Endodermal cell (in vitro differentiated cells): ENCODE measurements around the gene MBOAT1. TPM values are rescaled to one million over a fixed set of nuclear protein-coding genes. Genes with fewer than 3 reads are reported as not detected.

Source experiments
- DNase-seq: peaks from one replicate; pipeline ENCODE4 v3.0.0-alpha.2; 2017
- H3K27ac ChIP-seq: 2 replicates; pipeline ENCODE4 v1.5.1; 2013; ENCODE audit warnings: mild to moderate bottlenecking, low read depth, low read length, moderate library complexity
- H3K27me3 ChIP-seq: 2 replicates; pipeline ENCODE4 v1.6.1; 2013; ENCODE audit warnings: mild to moderate bottlenecking, low read length, moderate library complexity; ENCODE audit not compliant: insufficient read depth, control insufficient read depth, poor library complexity, severe bottlenecking
- H3K36me3 ChIP-seq: 2 replicates; pipeline ENCODE4 v1.7.0; 2013; ENCODE audit warnings: mild to moderate bottlenecking, low read length, moderate library complexity; ENCODE audit not compliant: control insufficient read depth, insufficient read depth
- H3K4me1 ChIP-seq: one replicate; pipeline ENCODE4 v1.7.0; 2013; ENCODE audit warnings: low read length; ENCODE audit not compliant: control insufficient read depth, insufficient read depth
- H3K4me3 ChIP-seq: 2 replicates; pipeline ENCODE4 v1.5.1; 2013; ENCODE audit warnings: mild to moderate bottlenecking, low read length, moderate library complexity
- H3K9ac ChIP-seq: 2 replicates; pipeline ENCODE4 v1.6.1; 2013; ENCODE audit warnings: mild to moderate bottlenecking, low read length, moderate library complexity; ENCODE audit not compliant: poor library complexity, severe bottlenecking; ENCODE audit errors: extremely low read depth
- H3K9me3 ChIP-seq: 2 replicates; pipeline ENCODE4 v1.6.1; 2013; ENCODE audit warnings: mild to moderate bottlenecking, low read length, moderate library complexity; ENCODE audit not compliant: control insufficient read depth
- H3K27ac Mint-ChIP-seq: 2 replicates; pipeline ENCODE4 v1.8.0; 2020; ENCODE audit warnings: mixed read lengths
- H3K27me3 Mint-ChIP-seq: 2 replicates; pipeline ENCODE4 v1.8.0; 2021; ENCODE audit warnings: mild to moderate bottlenecking, mixed read lengths; ENCODE audit not compliant: insufficient read depth
- H3K36me3 Mint-ChIP-seq: 2 replicates; pipeline ENCODE4 v1.8.0; 2020; ENCODE audit warnings: low read depth, mixed read lengths
- H3K4me1 Mint-ChIP-seq: 2 replicates; pipeline ENCODE4 v1.8.0; 2020; ENCODE audit warnings: mixed read lengths
- H3K4me3 Mint-ChIP-seq: 2 replicates; pipeline ENCODE4 v1.8.0; 2020; ENCODE audit warnings: mild to moderate bottlenecking, moderate library complexity, mixed read lengths
- H3K9me3 Mint-ChIP-seq: 2 replicates; pipeline ENCODE4 v1.8.0; 2020; ENCODE audit warnings: mild to moderate bottlenecking, mixed read lengths
- CTCF ChIP-seq: fragments of 200-600 bp; sonication (generic); conservative IDR thresholded peaks from 2 replicates; pipeline ENCODE4 v1.5.0; 2021; ENCODE audit warnings: antibody characterized with exemption, mild to moderate bottlenecking
- WGBS, 2 experiments: methylation state at CpG; one replicate each; pipeline versions ENCODE4 v1.1.5 to v1.1.7; 2013; ENCODE audit warnings: missing lambda C conversion rate in 2 of 2, mixed read lengths in 1 of 2; ENCODE audit not compliant: insufficient coverage in 1 of 2, insufficient read length in 1 of 2; 5-methylcytosine and 5-hydroxymethylcytosine counted together
- total RNA-seq, 2 donors: library from RNA; stranded (reverse); fragmentation: NEBNext Ultra II Directional in 1 of 2; extraction: Animal tissue kit (Norgen Biotek cat#: 25700) in 1 of 2; gene quantifications; 2 replicates in 1 of 2; 3 replicates in 1 of 2; pipeline ENCODE4 v1.2.1, GENCODE V29; 2021

The MBOAT1 gene
- total RNA-seq, 2 donors from 2014 or later = 7.7 to 9.4 TPM

GRCh38 chr6:20112841-20113240, 99.4 kb downstream of the MBOAT1 start:
- no peak overlapping the region for H3K9ac ChIP-seq
- Mint-ChIP-seq H3K27ac (no peak overlapping the region), H3K4me1 (peaks cover 12% of the 10 kb centered on the region), H3K9me3 (no peaks in the 10 kb centered on the region), H3K27me3 (no peaks in the 10 kb centered on the region), H3K4me3 (no peak overlapping the region), H3K36me3 (peaks cover 3% of the 10 kb centered on the region)
- H3K36me3 ChIP-seq = no peaks in the 10 kb centered on the region
- no peak overlapping the region for H3K4me3 ChIP-seq
- DNase-seq = no peak
- TF ChIP-seq CTCF = no peak
- H3K4me1 ChIP-seq = peaks cover 6% of the 10 kb centered on the region
- WGBS, 2 experiments = 91 to 98% methylated on average over 5 of the region's 5 CpGs
- H3K27ac ChIP-seq = no peak overlapping the region
- no peaks in the 10 kb centered on the region for H3K27me3 ChIP-seq
- H3K9me3 ChIP-seq = no peaks in the 10 kb centered on the region

- Histone ChIP-seq H3K4me3 (no peak overlapping the region), H3K9me3 (no peaks in the 10 kb centered on the region), H3K9ac (no peak overlapping the region), H3K4me1 (peaks cover 6% of the 10 kb centered on the region), H3K27ac (no peak overlapping the region), H3K27me3 (no peaks in the 10 kb centered on the region), H3K36me3 (no peaks in the 10 kb centered on the region)
- Mint-ChIP-seq H3K4me1 (peaks cover 7% of the 10 kb centered on the region), H3K27me3 (no peaks in the 10 kb centered on the region), H3K27ac (no peak overlapping the region), H3K4me3 (no peak overlapping the region), H3K9me3 (no peaks in the 10 kb centered on the region), H3K36me3 (peaks cover 5% of the 10 kb centered on the region)
- TF ChIP-seq CTCF = no peak
- no peak for DNase-seq
- 90 to 93% methylated on average over 5 of the region's 5 CpGs for WGBS, 2 experiments
Measured at GRCh38 chr6:20112241-20112640, 100.0 kb downstream of the MBOAT1 start.

GRCh38 chr6:20110478-20110877, 101.8 kb downstream of the MBOAT1 start:
- H3K4me1 ChIP-seq = peaks cover 6% of the 10 kb centered on the region
- Mint-ChIP-seq H3K4me1 (peaks cover 7% of the 10 kb centered on the region), H3K27ac (no peak overlapping the region), H3K9me3 (no peaks in the 10 kb centered on the region), H3K27me3 (no peaks in the 10 kb centered on the region), H3K36me3 (peaks cover 8% of the 10 kb centered on the region), H3K4me3 (no peak overlapping the region)
- DNase-seq = no peak
- H3K4me3 ChIP-seq = no peak overlapping the region
- H3K9me3 ChIP-seq = no peaks in the 10 kb centered on the region
- TF ChIP-seq CTCF = no peak
- H3K9ac ChIP-seq = no peak overlapping the region
- H3K27ac ChIP-seq = no peak overlapping the region
- H3K27me3 ChIP-seq = no peaks in the 10 kb centered on the region
- no peaks in the 10 kb centered on the region for H3K36me3 ChIP-seq
